Measurements from ENCODE around the gene AGAP1. TPM values are rescaled to one million over a fixed set of nuclear protein-coding genes. Genes with fewer than 3 reads are reported as not detected.

The AGAP1 gene
- polyA plus RNA-seq, 2 of the 4 experiments (the other 2 are of a cell fraction): 20.2 to 21.9 TPM

- DNase-seq (ENCODE audit: low read depth in 1 of 2, low spot score in 1 of 2) (no peak), FAIRE-seq (no peak), ATAC-seq (no peak)
- WGBS (ENCODE audit: missing lambda C conversion rate): 84% methylated on average over 25 of the region's 25 CpGs
- POLR2A ChIA-PET: no interaction called here
- CTCF ChIA-PET: interaction anchor here (1.3 to 1.4 kb wide), 2 partner anchors 8 to 235 kb away, joined by 3 to 4 read pairs; no protein-coding TSS in a partner anchor
- peaks cover 24% of the 10 kb centered on the region for H3K4me1 ChIP-seq
- no peaks in the 10 kb centered on the region for H3K9me3 ChIP-seq
- H3K27ac ChIP-seq: no peak overlapping the region
- TF ChIP-seq SREBF2 (IDR thresholded peaks at IDR 0.05): no peak
- no peak for TF ChIP-seq HOXB13 (CRISPR knock-in tag; IDR thresholded peaks at IDR 0.05; ENCODE audit: low read depth)
- no peak for TF ChIP-seq USF2 (IDR thresholded peaks at IDR 0.05)
- no peak for TF ChIP-seq BHLHE40 (IDR thresholded peaks at IDR 0.05; ENCODE audit: low read depth, low read length)
- no peak for TF ChIP-seq SMC3 (IDR thresholded peaks at IDR 0.05)
- no peak for TF ChIP-seq EHMT2 (IDR thresholded peaks at IDR 0.05; ENCODE audit: low read depth)
- no peak for TF ChIP-seq GATA3 (IDR thresholded peaks at IDR 0.05; ENCODE audit: borderline replicate concordance)
- no peak for TF ChIP-seq TFCP2L1 (CRISPR knock-in tag; IDR thresholded peaks at IDR 0.05)
- TF ChIP-seq KDM5A (IDR thresholded peaks at IDR 0.05): no peak
- no peak overlapping the region for H3K4me2 ChIP-seq
- H3K4me3 ChIP-seq: no peak overlapping the region
Measured at GRCh38 chr2:236014408-236015131, 520.7 kb downstream of the AGAP1 start.

- Histone ChIP-seq H3K4me3 (no peak overlapping the region), H3K4me1 (peaks cover 24% of the 10 kb centered on the region), H3K4me2 (no peak overlapping the region), H3K9me3 (no peaks in the 10 kb centered on the region), H3K27ac (no peak overlapping the region)
- no peak for TF ChIP-seq RCOR1 (IDR thresholded peaks at IDR 0.05; ENCODE audit: low read depth, low read length)
- TF ChIP-seq, protein P1, sequence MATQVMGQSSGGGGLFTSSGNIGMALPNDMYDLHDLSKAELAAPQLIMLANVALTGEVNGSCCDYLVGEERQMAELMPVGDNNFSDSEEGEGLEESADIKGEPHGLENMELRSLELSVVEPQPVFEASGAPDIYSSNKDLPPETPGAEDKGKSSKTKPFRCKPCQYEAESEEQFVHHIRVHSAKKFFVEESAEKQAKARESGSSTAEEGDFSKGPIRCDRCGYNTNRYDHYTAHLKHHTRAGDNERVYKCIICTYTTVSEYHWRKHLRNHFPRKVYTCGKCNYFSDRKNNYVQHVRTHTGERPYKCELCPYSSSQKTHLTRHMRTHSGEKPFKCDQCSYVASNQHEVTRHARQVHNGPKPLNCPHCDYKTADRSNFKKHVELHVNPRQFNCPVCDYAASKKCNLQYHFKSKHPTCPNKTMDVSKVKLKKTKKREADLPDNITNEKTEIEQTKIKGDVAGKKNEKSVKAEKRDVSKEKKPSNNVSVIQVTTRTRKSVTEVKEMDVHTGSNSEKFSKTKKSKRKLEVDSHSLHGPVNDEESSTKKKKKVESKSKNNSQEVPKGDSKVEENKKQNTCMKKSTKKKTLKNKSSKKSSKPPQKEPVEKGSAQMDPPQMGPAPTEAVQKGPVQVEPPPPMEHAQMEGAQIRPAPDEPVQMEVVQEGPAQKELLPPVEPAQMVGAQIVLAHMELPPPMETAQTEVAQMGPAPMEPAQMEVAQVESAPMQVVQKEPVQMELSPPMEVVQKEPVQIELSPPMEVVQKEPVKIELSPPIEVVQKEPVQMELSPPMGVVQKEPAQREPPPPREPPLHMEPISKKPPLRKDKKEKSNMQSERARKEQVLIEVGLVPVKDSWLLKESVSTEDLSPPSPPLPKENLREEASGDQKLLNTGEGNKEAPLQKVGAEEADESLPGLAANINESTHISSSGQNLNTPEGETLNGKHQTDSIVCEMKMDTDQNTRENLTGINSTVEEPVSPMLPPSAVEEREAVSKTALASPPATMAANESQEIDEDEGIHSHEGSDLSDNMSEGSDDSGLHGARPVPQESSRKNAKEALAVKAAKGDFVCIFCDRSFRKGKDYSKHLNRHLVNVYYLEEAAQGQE (IDR thresholded peaks at IDR 0.05): no peak
- no peak for TF ChIP-seq RAD21 (conservative IDR thresholded peaks at IDR 0.05 in 1 of 2, IDR thresholded peaks at IDR 0.05 in 1 of 2)
- TF ChIP-seq HOXB5 (CRISPR knock-in tag; IDR thresholded peaks at IDR 0.05): no peak
- TF ChIP-seq, protein P2, sequence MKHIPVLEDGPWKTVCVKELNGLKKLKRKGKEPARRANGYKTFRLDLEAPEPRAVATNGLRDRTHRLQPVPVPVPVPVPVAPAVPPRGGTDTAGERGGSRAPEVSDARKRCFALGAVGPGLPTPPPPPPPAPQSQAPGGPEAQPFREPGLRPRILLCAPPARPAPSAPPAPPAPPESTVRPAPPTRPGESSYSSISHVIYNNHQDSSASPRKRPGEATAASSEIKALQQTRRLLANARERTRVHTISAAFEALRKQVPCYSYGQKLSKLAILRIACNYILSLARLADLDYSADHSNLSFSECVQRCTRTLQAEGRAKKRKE (CRISPR knock-in tag; IDR thresholded peaks at IDR 0.05; ENCODE audit: low read depth): no peak
- no peak for TF ChIP-seq GATA3 (IDR thresholded peaks at IDR 0.05; ENCODE audit: borderline replicate concordance)
- no peak for TF ChIP-seq MAZ (IDR thresholded peaks at IDR 0.05; ENCODE audit: borderline replicate concordance, low read depth, low read length)
- TF ChIP-seq PHF8 (IDR thresholded peaks at IDR 0.05; ENCODE audit: borderline replicate concordance, low read depth): no peak
- no peak for TF ChIP-seq ZFP36 (IDR thresholded peaks at IDR 0.05; ENCODE audit: borderline replicate concordance, partially characterized antibody)
- TF ChIP-seq USF2 (IDR thresholded peaks at IDR 0.05): no peak
- no peak for TF ChIP-seq HEYL (CRISPR knock-in tag; IDR thresholded peaks at IDR 0.05)
- DNase-seq (ENCODE audit: low read depth in 1 of 2, low spot score in 1 of 2) (no peak), ATAC-seq (no peak), FAIRE-seq (no peak)
- WGBS (ENCODE audit: missing lambda C conversion rate): 90% methylated on average over 6 of the region's 6 CpGs
- POLR2A ChIA-PET: no interaction called here
- CTCF ChIA-PET: no interaction called here
Measured at GRCh38 chr2:236015171-236015570, 521.3 kb downstream of the AGAP1 start.

Data from A549 (cell line).